Stimulated activated CD4-positive, alpha-beta T cell treated with anti-CD3 and anti-CD28 coated beads, Interleukin-4, amount 100 ng/mL, for 24 hours (primary cell): ENCODE data around the gene TNK1.
A peak's percentile ranks its signal among the peaks of the same experiment; 100 is the strongest.

Experiments
- DNase-seq: peaks from one replicate; pipeline ENCODE4 v3.0.0-alpha.2; 2020

Gene TNK1

GRCh38 chr17:7392696-7393612, 12.1 kb downstream of the TNK1 start:
- DNase-seq = no peak

GRCh38 chr17:7393613-7394451, 12.9 kb downstream of the TNK1 start:
- peak; percentile 58 for DNase-seq

GRCh38 chr17:7394452-7395191, 13.7 kb downstream of the TNK1 start, which contains the start of gene PLSCR3:
TSS of gene PLSCR3 (minus strand) at chr17:7394525. CDS start at chr17:7394110, 415 bp downstream.
- peak; percentile 82 for DNase-seq

- no peak for DNase-seq
Measured at GRCh38 chr17:7396147-7396546, 15.3 kb downstream of the TNK1 start.

GRCh38 chr17:7398612-7399011, 17.7 kb downstream of the TNK1 start:
- no peak for DNase-seq

- peak; percentile 19 for DNase-seq
Measured at GRCh38 chr17:7403043-7403726, 22.3 kb downstream of the TNK1 start.

GRCh38 chr17:7403727-7403976, 22.8 kb downstream of the TNK1 start:
- no peak for DNase-seq

- peak; percentile 96 for DNase-seq
Measured at GRCh38 chr17:7403977-7404736, 23.3 kb downstream of the TNK1 start, which contains the start of gene TMEM256. TSS of gene TMEM256 (minus strand) at chr17:7404097. CDS start at chr17:7404084, 13 bp downstream.

- peak; percentile 65 for DNase-seq
Measured at GRCh38 chr17:7404737-7405349, 24.0 kb downstream of the TNK1 start.

GRCh38 chr17:7405350-7406234, 24.7 kb downstream of the TNK1 start:
- no peak for DNase-seq

GRCh38 chr17:7406235-7406825, 25.4 kb downstream of the TNK1 start:
- DNase-seq = no peak

GRCh38 chr17:7407082-7407481, 26.2 kb downstream of the TNK1 start:
- no peak for DNase-seq

- DNase-seq = no peak
Measured at GRCh38 chr17:7407485-7408251, 26.8 kb downstream of the TNK1 start, which contains the start of gene NLGN2. TSS of gene NLGN2 (plus strand) at chr17:7407845. CDS start at chr17:7408256, 411 bp downstream.

- DNase-seq = peak; percentile 18
Measured at GRCh38 chr17:7408252-7408727, 27.4 kb downstream of the TNK1 start.

GRCh38 chr17:7408863-7409262, 28.0 kb downstream of the TNK1 start:
- no peak for DNase-seq

GRCh38 chr17:7409716-7410115, 28.8 kb downstream of the TNK1 start:
- DNase-seq = no peak

GRCh38 chr17:7410634-7411426, 29.9 kb downstream of the TNK1 start:
- DNase-seq = no peak

GRCh38 chr17:7411427-7411750, 30.5 kb downstream of the TNK1 start:
- no peak for DNase-seq
